GM12878 (cell line): ENCODE results near the gene OGA. TPM values are rescaled to one million over a fixed set of nuclear protein-coding genes. Genes with fewer than 3 reads are reported as not detected.

Experiments
- ATAC-seq: fragments of 200-7000 bp; cut with Tn5 transposase; 3 replicates; pipeline ENCODE4 v1.9.1; 2020; ENCODE audit warnings: mild to moderate bottlenecking, moderate library complexity
- BruUV-seq: library from RNA; stranded (reverse); fragments of 400-500 nt; replicated peaks from 2 replicates; lab custom pipeline; 2021; lab: Mats Ljungman, UMichigan
- CTCF ChIA-PET: fragments of 300-600 bp; sonication (Branson Sonifier 250); formaldehyde crosslinking; extraction: SDS; loops from one replicate; lab custom pipeline; 2021; ENCODE audit warnings: inconsistent platforms; lab: Yijun Ruan, JAX
- POLR2A ChIA-PET: fragments of 350-600 bp; formaldehyde crosslinking; extraction: SDS; loops from one replicate; lab custom pipeline; 2021; ENCODE audit warnings: inconsistent platforms; lab: Charles Lee
- RAD21 ChIA-PET: fragments of 300-600 bp; sonication (Branson Sonifier 250); formaldehyde crosslinking; loops from one replicate; lab custom pipeline; 2023; ENCODE audit warnings: antibody characterized with exemption; ENCODE audit not compliant: unreplicated experiment; lab: Charles Lee
- SMC1A ChIA-PET: fragments of 300-600 bp; sonication (Branson Sonifier 250); formaldehyde crosslinking; loops from one replicate; lab custom pipeline; 2023; ENCODE audit not compliant: unreplicated experiment, uncharacterized antibody; lab: Charles Lee
- DNase-seq: peaks from one replicate; pipeline ENCODE4 v3.0.0-alpha.2; 2011; ENCODE audit warnings: low read depth, low spot score
- FAIRE-seq: peaks from 3 replicates; lab custom pipeline; 2011; peaks lifted over from hg19 to GRCh38; lab: Jason Lieb, UNC
- H2AFZ ChIP-seq: 2 replicates; pipeline ENCODE4 v1.6.0; 2011; ENCODE audit warnings: low read depth, low read length, control low read depth; ENCODE audit not compliant: control insufficient read depth
- H3K27ac ChIP-seq: 2 replicates; pipeline ENCODE4 v1.5.1; 2011; ENCODE audit warnings: control low read depth; ENCODE audit not compliant: control insufficient read depth, insufficient read depth
- H3K27me3 ChIP-seq, 2 experiments: replicated peaks in 1 of 2; 2 replicates each; pipeline versions ENCODE4 v1.6.0 to v1.6.1; 2011; ENCODE audit warnings: low read length in 1 of 2; ENCODE audit not compliant: control insufficient read depth in 2 of 2, insufficient read depth in 2 of 2
- H3K36me3 ChIP-seq, 2 experiments: 2 replicates each; pipeline ENCODE4 v1.5.1; 2011; ENCODE audit warnings: low read length in 1 of 2; ENCODE audit not compliant: control insufficient read depth in 2 of 2, insufficient read depth in 2 of 2
- H3K4me1 ChIP-seq: 2 replicates; pipeline ENCODE4 v1.6.1; 2011; ENCODE audit warnings: mild to moderate bottlenecking, low read length, moderate library complexity, mixed read lengths; ENCODE audit not compliant: control insufficient read depth, insufficient read depth
- H3K4me2 ChIP-seq: 2 replicates; pipeline ENCODE4 v1.6.0; 2011; ENCODE audit warnings: control low read depth; ENCODE audit not compliant: control insufficient read depth, insufficient read depth
- H3K4me3 ChIP-seq: fragments of 200-600 bp; sonication (generic); 2 replicates; pipeline ENCODE4 v1.5.1; 2016
- H3K79me2 ChIP-seq: 2 replicates; pipeline ENCODE4 v1.6.0; 2011; ENCODE audit warnings: low read length; ENCODE audit not compliant: control insufficient read depth, insufficient read depth
- H3K9ac ChIP-seq: 2 replicates; pipeline ENCODE4 v1.8.0; 2011; ENCODE audit warnings: low read length, control low read depth, mixed read lengths; ENCODE audit not compliant: control insufficient read depth, insufficient read depth
- H3K9me3 ChIP-seq: replicated peaks from 3 replicates; pipeline ENCODE4 v1.5.1; 2011; ENCODE audit warnings: mild to moderate bottlenecking, low read length; ENCODE audit not compliant: control insufficient read depth, insufficient read depth
- H4K20me1 ChIP-seq: 2 replicates; pipeline ENCODE4 v1.6.0; 2011; ENCODE audit not compliant: control insufficient read depth, insufficient read depth
- BACH1 ChIP-seq: fragments of 450-650 bp; IDR thresholded peaks from 2 replicates; pipeline ENCODE4 v1.6.1; 2017; ENCODE audit warnings: mild to moderate bottlenecking, borderline replicate concordance
- CREM ChIP-seq: IDR thresholded peaks from 2 replicates; pipeline ENCODE4 v1.6.1; 2014; ENCODE audit warnings: antibody characterized with exemption, low read depth
- FOS ChIP-seq: IDR thresholded peaks from 3 replicates; pipeline ENCODE4 v1.6.1; 2011; ENCODE audit warnings: borderline replicate concordance; ENCODE audit not compliant: insufficient read length; ENCODE audit errors: extremely low read depth
- LARP7 ChIP-seq: fragments of 450-650 bp; IDR thresholded peaks from 2 replicates; pipeline ENCODE4 v1.6.1; 2017; ENCODE audit warnings: mild to moderate bottlenecking
- MLLT1 ChIP-seq: fragments of 450-650 bp; IDR thresholded peaks from 2 replicates; pipeline ENCODE4 v1.6.1; 2016; ENCODE audit warnings: mild to moderate bottlenecking
- STAT1 ChIP-seq: fragments of 450-650 bp; conservative IDR thresholded peaks from 2 replicates; pipeline ENCODE4 v1.6.1; 2014; ENCODE audit warnings: antibody characterized with exemption, mild to moderate bottlenecking
- SUPT20H ChIP-seq: IDR thresholded peaks from 2 replicates; pipeline ENCODE4 v1.6.1; 2011; ENCODE audit warnings: low read depth, mild to moderate bottlenecking, low read length, moderate library complexity, borderline replicate concordance; ENCODE audit not compliant: control insufficient read depth
- ZNF622 ChIP-seq: fragments of 450-650 bp; IDR thresholded peaks from 2 replicates; pipeline ENCODE4 v1.6.1; 2017; ENCODE audit warnings: mild to moderate bottlenecking, inconsistent platforms
- WGBS: methylation state at CpG from one replicate; pipeline ENCODE4 v1.1.6; 2016; ENCODE audit warnings: low lambda C conversion rate; ENCODE audit not compliant: insufficient replicate concordance, insufficient coverage; ENCODE audit errors: missing lambda C conversion rate; 5-methylcytosine and 5-hydroxymethylcytosine counted together
- in situ Hi-C: fragments of 300-500 bp; cut with MboI; formaldehyde crosslinking; loops from 9 replicates; pipeline ENCODE4 v1.14.3; 2018; ENCODE audit warnings: mixed read lengths
- intact Hi-C: fragments of 100-400 bp; cut with micrococcal nuclease; formaldehyde crosslinking; loops from one replicate; pipeline ENCODE4 v1.14.2; 2022; ENCODE audit not compliant: unreplicated experiment
- polyA plus RNA-seq, 11 experiments: library from polyadenylated mRNA; depleted of rRNA in 4 of 11; unstranded in 6 of 11; stranded (reverse) in 5 of 11; fragments of >200 nt; fragmentation: Nextera tagmentation in 4 of 11; fragmentation: Illumina TruSeq in 1 of 11; extraction: Ambion mirVana in 4 of 11; extraction: Trizol in 1 of 11; gene quantifications; 1 replicate in 1 of 11; 2 replicates in 10 of 11; pipeline versions ENCODE4 v1.2.1 to v1.2.3, GENCODE V29; 2011 to 2016; ENCODE audit warnings: inconsistent platforms in 2 of 11, missing spikeins in 2 of 11, low read depth in 1 of 11
- total RNA-seq, 4 experiments: library from RNA; depleted of rRNA in 3 of 4; stranded (reverse); fragments of >200 nt in 3 of 4; fragmentation: Illumina TruSeq in 1 of 4; extraction: Trizol in 1 of 4; gene quantifications; 2 replicates each; pipeline versions ENCODE4 v1.2.1 to v1.2.3, GENCODE V29; 2013 to 2021

OGA gene
- total and polyA plus RNA-seq, 10 of the 15 experiments (the other 5 are each of a cell fraction or from before 2014, with no cell fraction given), result 23.0 to 145 (median 85.2) TPM

GRCh38 chr10:101758858-101759257 is 59.4 kb downstream of the OGA start:
- in situ Hi-C loops (no loop called here), intact Hi-C loops (no loop called here)
- DNase-seq (no peak), FAIRE-seq (no peak), ATAC-seq (no peak)
- Histone ChIP-seq H4K20me1 (no peaks in the 10 kb centered on the region), H3K27me3 (no peaks in the 10 kb centered on the region; a peak in 1 of 4 replicates), H3K4me1 (no peaks in the 10 kb centered on the region), H3K36me3 (no peaks in the 10 kb centered on the region), H3K9ac (no peak overlapping the region), H3K9me3 (no peaks in the 10 kb centered on the region), H3K4me2 (no peak overlapping the region), H3K4me3 (no peak overlapping the region), H3K79me2 (no peaks in the 10 kb centered on the region), H2AFZ (no peak overlapping the region), H3K27ac (no peak overlapping the region)
- no TSS peak for BruUV-seq
- CTCF ChIA-PET, result interaction anchor here (2.2 kb wide), 1 partner anchor 22 kb away, joined by 7 read pairs; no protein-coding TSS in a partner anchor
- RAD21 ChIA-PET, result no interaction called here
- SMC1A ChIA-PET, result interaction anchor here (1.2 to 1.4 kb wide), 2 partner anchors 10 to 188 kb away, joined by 3 to 4 read pairs; no protein-coding TSS in a partner anchor
- POLR2A ChIA-PET, result no interaction called here
- whole genome bisulfite sequencing, result 0% methylated on average over 2 of the region's 2 CpGs
- TF ChIP-seq ZNF622, result no peak
- TF ChIP-seq LARP7, result no peak
- TF ChIP-seq FOS, result no peak
- no peak for TF ChIP-seq MLLT1
- no peak for TF ChIP-seq STAT1
- TF ChIP-seq CREM, result no peak
- no peak for TF ChIP-seq BACH1
- TF ChIP-seq SUPT20H, result no peak
